DMS 273 treated with DMSO at 0.1 percent for 48 hours (cell line): ENCODE results near the gene TMEM11.
"Not testable (repeated sequence)": the region's sequence is repeated elsewhere in the genome, so short reads cannot be mapped to it uniquely, and the experiment has no call there.

Experiments used
- DNase-seq: peaks from one replicate; lab custom pipeline; 2025; lab: John Stamatoyannopoulos, UW

Gene TMEM11

GRCh38 chr17:21242026-21242697 is 28.2 kb upstream of the TMEM11 start:
- DNase-seq, result no peak

- DNase-seq, result no peak
Measured at GRCh38 chr17:21241564-21241963, 27.6 kb upstream of the TMEM11 start.

- DNase-seq, result no peak
Measured at GRCh38 chr17:21240369-21241055, 26.6 kb upstream of the TMEM11 start.

GRCh38 chr17:21239680-21240368 is 25.9 kb upstream of the TMEM11 start:
- no peak for DNase-seq

GRCh38 chr17:21235921-21236320 is 22.0 kb upstream of the TMEM11 start:
- DNase-seq, result no peak

GRCh38 chr17:21233581-21234347 is 19.8 kb upstream of the TMEM11 start:
- no peak for DNase-seq

GRCh38 chr17:21232033-21232749 is 18.2 kb upstream of the TMEM11 start:
- no peak for DNase-seq

GRCh38 chr17:21231533-21231932 is 17.6 kb upstream of the TMEM11 start:
- DNase-seq, result no peak

- no peak for DNase-seq
Measured at GRCh38 chr17:21228845-21229244, 14.9 kb upstream of the TMEM11 start.

GRCh38 chr17:21228111-21228510 is 14.2 kb upstream of the TMEM11 start:
- no peak for DNase-seq

GRCh38 chr17:21227277-21227676 is 13.3 kb upstream of the TMEM11 start:
- not testable (repeated sequence) for DNase-seq

GRCh38 chr17:21223086-21223485 is 9.1 kb upstream of the TMEM11 start:
- DNase-seq, result no peak

- DNase-seq, result no peak
Measured at GRCh38 chr17:21218831-21219380, 4.9 kb upstream of the TMEM11 start.

- no peak for DNase-seq
Measured at GRCh38 chr17:21218101-21218500, 4.1 kb upstream of the TMEM11 start.

GRCh38 chr17:21217346-21217745 is 3.4 kb upstream of the TMEM11 start:
- no peak for DNase-seq

GRCh38 chr17:21215935-21216334 is 2.0 kb upstream of the TMEM11 start:
- DNase-seq, result no peak

- DNase-seq, result no peak
Measured at GRCh38 chr17:21214777-21215541, 998 bp upstream of the TMEM11 start.

GRCh38 chr17:21213638-21214014 is 335 bp downstream of the TMEM11 start:
- DNase-seq, result no peak

- DNase-seq, result no peak
Measured at GRCh38 chr17:21212826-21213637, 929 bp downstream of the TMEM11 start.
